Gastroesophageal sphincter (tissue), 4 donors: ENCODE data around the gene HPCA. TPM values are rescaled to one million over a fixed set of nuclear protein-coding genes. Genes with fewer than 3 reads are reported as not detected.

Experiments
- ATAC-seq: fragments of 150-250 bp; one replicate; pipeline ENCODE4 v1.9.1; 2016; ENCODE audit warnings: mild to moderate bottlenecking, moderate library complexity
- H3K27ac ChIP-seq, 4 donors: fragments of 200-600 bp; sonication (generic) in 3 of 4; 1 replicate in 3 of 4; 2 replicates in 1 of 4; pipeline ENCODE4 v1.5.1; 2016 to 2019
- H3K27me3 ChIP-seq: fragments of 200-600 bp; sonication (generic); one replicate; pipeline ENCODE4 v1.5.1; 2019
- H3K36me3 ChIP-seq, 2 donors: fragments of 200-600 bp; sonication (generic); one replicate each; pipeline ENCODE4 v1.5.1; 2019; ENCODE audit warnings: control low read depth in 1 of 2
- H3K4me1 ChIP-seq, 3 donors: fragments of 200-600 bp; sonication (generic); 1 replicate in 2 of 3; 2 replicates in 1 of 3; pipeline ENCODE4 v1.5.1; 2016 to 2019; ENCODE audit warnings: control low read depth in 2 of 3
- H3K4me3 ChIP-seq, 2 donors: fragments of 200-600 bp; sonication (generic); one replicate each; pipeline ENCODE4 v1.5.1; 2019; ENCODE audit warnings: mild to moderate bottlenecking in 1 of 2, moderate library complexity in 1 of 2
- H3K9me3 ChIP-seq, 3 donors: fragments of 200-600 bp; sonication (generic); one replicate each; pipeline ENCODE4 v1.5.1; 2017 to 2019; ENCODE audit warnings: control low read depth in 2 of 3
- EP300 ChIP-seq: sonication (generic); formaldehyde crosslinking; IDR thresholded peaks from one replicate; pipeline ENCODE4 v1.6.1; 2017; ENCODE audit warnings: antibody characterized with exemption, mild to moderate bottlenecking
- POLR2A ChIP-seq, 2 donors: fragments of 450-650 bp; IDR thresholded peaks; one replicate each; pipeline ENCODE4 v1.6.1; 2017; ENCODE audit warnings: antibody characterized with exemption in 2 of 2, mild to moderate bottlenecking in 2 of 2, moderate library complexity in 1 of 2
- POLR2AphosphoS5 ChIP-seq: sonication (generic); formaldehyde crosslinking; IDR thresholded peaks from one replicate; pipeline ENCODE4 v1.6.1; 2017; ENCODE audit warnings: antibody characterized with exemption
- WGBS, 2 donors: methylation state at CpG; one replicate each; pipeline ENCODE4 v1.1.5; 2018; ENCODE audit warnings: low coverage in 1 of 2; 5-methylcytosine and 5-hydroxymethylcytosine counted together
- total RNA-seq, 4 donors: library from RNA; depleted of rRNA; stranded (reverse); fragments of >200 nt; gene quantifications; one replicate each; pipeline ENCODE4 v1.1.0, GENCODE V29; 2016
- TF ChIP-seq, protein P1 (sequence below), 4 experiments: fragments of 200-600 bp in 2 of 4; fragments of 450-650 bp in 2 of 4; sonication (generic) in 1 of 4; IDR thresholded peaks; one replicate each; pipeline ENCODE4 v1.5.1; 2017 to 2019; ENCODE audit warnings: antibody characterized with exemption in 4 of 4, mild to moderate bottlenecking in 2 of 4, moderate library complexity in 2 of 4

HPCA gene
- total RNA-seq, 4 donors from 2014 or later = 0.58 TPM; not detected in 3

DNA sequence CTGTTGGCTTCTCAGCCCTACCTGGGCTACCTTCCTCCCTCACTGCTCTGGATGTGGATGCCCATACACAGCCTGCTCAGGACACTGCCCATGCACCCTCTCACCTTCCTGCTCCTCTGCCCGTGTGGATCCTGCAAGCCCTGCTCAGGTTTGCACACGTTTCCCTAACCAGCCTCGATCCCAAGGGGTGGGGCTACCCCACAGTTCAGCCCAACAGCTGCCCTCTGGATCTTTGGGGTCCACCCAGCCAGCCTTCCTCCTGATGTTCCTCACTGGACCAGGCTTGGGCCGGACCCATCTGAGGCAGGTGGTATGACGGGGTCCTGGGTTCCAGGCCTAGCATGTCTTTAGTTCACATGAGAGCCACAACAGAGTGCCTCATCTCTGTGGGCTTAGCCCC is 10.2 kb downstream of the HPCA start:
- 50% methylated on average over 2 of the region's 5 CpGs; no CpG with 5 or more reads in 1 of the 2 donors for WGBS, 2 donors
- ATAC-seq = no peak

DNA sequence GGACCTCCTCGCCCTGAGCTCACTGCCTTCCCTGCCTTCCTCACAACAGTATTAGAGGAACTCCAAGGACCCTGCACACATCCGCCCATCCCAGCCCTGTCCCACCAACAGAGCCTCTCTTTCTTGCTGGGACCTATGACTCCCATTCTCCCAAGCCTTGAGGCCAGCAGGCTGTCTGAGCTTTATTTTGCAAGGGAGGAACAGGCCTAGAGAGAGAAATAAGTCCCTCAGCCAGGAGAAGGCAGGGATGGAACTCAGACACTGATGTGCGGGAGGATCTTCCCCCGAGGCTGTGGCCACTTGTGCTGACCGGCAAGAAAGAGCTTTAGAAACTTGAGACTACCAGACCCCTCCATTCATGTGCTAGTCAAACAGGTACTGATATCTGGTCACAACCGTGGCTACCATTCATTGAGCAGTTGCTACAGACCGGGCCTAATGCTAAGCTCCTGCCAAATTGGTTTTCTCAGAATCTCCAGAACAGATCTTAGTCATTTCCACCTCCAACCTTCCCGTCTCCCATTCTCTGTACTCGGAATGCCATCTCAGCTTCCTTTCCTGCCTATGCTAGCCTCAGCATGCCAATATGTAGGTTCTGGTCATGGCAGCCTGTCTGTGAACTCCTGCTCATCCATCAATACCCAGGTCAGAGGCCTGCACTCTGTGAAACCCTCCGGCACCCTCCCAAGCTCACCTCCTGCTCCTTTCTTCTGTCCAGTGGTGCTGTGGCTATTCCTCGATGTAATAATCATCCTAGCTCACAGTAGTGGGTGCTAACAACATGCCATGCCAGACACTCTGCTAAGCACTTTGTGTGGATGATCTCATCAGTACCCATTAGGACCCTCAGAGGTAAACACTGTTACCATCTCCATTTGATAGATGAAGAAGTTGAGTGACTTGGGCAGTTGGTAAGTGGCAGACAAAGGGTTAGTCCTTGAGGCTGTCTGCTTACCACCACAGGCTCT is 11.1 kb downstream of the HPCA start:
- TF ChIP-seq EP300 (no peak), POLR2A (IDR thresholded peaks at IDR 0.05) (no peak), POLR2AphosphoS5 (no peak)
- TF ChIP-seq, protein P1, sequence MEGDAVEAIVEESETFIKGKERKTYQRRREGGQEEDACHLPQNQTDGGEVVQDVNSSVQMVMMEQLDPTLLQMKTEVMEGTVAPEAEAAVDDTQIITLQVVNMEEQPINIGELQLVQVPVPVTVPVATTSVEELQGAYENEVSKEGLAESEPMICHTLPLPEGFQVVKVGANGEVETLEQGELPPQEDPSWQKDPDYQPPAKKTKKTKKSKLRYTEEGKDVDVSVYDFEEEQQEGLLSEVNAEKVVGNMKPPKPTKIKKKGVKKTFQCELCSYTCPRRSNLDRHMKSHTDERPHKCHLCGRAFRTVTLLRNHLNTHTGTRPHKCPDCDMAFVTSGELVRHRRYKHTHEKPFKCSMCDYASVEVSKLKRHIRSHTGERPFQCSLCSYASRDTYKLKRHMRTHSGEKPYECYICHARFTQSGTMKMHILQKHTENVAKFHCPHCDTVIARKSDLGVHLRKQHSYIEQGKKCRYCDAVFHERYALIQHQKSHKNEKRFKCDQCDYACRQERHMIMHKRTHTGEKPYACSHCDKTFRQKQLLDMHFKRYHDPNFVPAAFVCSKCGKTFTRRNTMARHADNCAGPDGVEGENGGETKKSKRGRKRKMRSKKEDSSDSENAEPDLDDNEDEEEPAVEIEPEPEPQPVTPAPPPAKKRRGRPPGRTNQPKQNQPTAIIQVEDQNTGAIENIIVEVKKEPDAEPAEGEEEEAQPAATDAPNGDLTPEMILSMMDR (IDR thresholded peaks at IDR 0.05) = no peak

More for the DNA sequence above, 10.2 kb downstream of the HPCA start:
- Histone ChIP-seq H3K27me3 (peaks cover 35% of the 10 kb centered on the region), H3K36me3 (peaks cover 0 to 7% of the 10 kb centered on the region in 2 donors), H3K9me3 (no peaks in the 10 kb centered on the region), H3K27ac (no peak overlapping the region), H3K4me1 (peaks cover 0 to 33% (median 10%) of the 10 kb centered on the region in 3 donors), H3K4me3 (no peak overlapping the region)
- TF ChIP-seq, protein P1 (IDR thresholded peaks at IDR 0.05) = no peak
- TF ChIP-seq EP300 (no peak), POLR2AphosphoS5 (no peak), POLR2A (IDR thresholded peaks at IDR 0.05) (no peak)

DNA sequence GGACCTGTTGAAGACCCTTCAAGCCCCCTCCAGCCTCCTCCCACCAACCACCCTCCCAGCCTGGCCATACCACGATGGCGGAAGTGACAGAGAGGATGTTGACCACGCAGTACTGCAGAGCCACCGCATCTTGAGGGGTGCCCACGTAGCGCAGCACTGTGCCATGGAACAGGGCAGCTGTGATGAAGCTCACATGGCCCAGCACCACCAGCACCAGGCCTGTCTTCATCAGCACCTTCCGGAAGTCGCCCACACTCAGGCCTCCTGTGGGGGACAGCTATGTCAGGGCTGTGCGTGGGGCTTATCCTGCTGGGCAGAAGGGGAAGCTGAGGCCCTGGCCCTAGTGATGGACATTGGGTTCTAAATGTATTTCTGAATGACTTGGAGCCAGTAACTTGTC is 11.8 kb downstream of the HPCA start:
- peaks cover 0 to 7% of the 10 kb centered on the region in 2 donors for H3K36me3 ChIP-seq
- ATAC-seq = no peak
- no peak overlapping the region for H3K27ac ChIP-seq
- H3K9me3 ChIP-seq = no peaks in the 10 kb centered on the region
- TF ChIP-seq EP300 = no peak
- no peak for TF ChIP-seq POLR2AphosphoS5
- no peak for TF ChIP-seq POLR2A (IDR thresholded peaks at IDR 0.05)
- TF ChIP-seq, protein P1 (IDR thresholded peaks at IDR 0.05) = no peak
- peaks cover 0 to 32% (median 8%) of the 10 kb centered on the region in 3 donors for H3K4me1 ChIP-seq
- H3K27me3 ChIP-seq = peaks cover 18% of the 10 kb centered on the region
- no peak overlapping the region for H3K4me3 ChIP-seq
- 92% methylated on average over 3 of the region's 9 CpGs; no CpG with 5 or more reads in 1 of the 2 donors for WGBS, 2 donors

More for the DNA sequence above, 11.1 kb downstream of the HPCA start:
- ATAC-seq = no peak
- no peaks in the 10 kb centered on the region for H3K9me3 ChIP-seq
- peaks cover 0 to 38% (median 10%) of the 10 kb centered on the region in 3 donors for H3K4me1 ChIP-seq
- peaks cover 0 to 7% of the 10 kb centered on the region in 2 donors for H3K36me3 ChIP-seq
- WGBS, 2 donors = 73 to 74% methylated on average over 3 to 6 of the region's 11 CpGs
- H3K4me3 ChIP-seq = no peak overlapping the region
- H3K27ac ChIP-seq = no peak overlapping the region
- peaks cover 25% of the 10 kb centered on the region for H3K27me3 ChIP-seq

DNA sequence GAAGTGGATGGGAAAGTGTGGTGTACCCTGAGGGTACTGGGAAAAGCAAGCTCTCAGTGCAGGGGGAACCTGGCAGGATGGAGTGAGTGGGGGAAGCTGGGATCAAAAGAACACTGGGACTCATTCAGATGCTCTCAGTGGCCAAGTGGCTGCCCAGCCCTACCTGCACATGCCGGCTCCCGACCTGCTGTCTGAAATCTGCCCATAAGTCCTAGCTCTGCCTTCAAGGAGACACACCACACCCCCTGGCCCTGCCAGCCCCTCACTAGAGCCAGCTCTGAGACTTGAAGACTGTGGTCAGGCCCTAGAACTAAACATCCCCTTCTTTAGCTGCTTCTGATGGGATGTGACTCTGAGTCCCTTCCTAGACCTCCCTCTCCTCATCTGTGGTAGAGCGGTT is 12.7 kb downstream of the HPCA start:
- 100% methylated on average over 2 of the region's 3 CpGs; no CpG with 5 or more reads in 1 of the 2 donors for whole genome bisulfite sequencing, 2 donors
- peaks cover 0 to 7% of the 10 kb centered on the region in 2 donors for H3K36me3 ChIP-seq
- peaks cover 9% of the 10 kb centered on the region for H3K27me3 ChIP-seq
- TF ChIP-seq EP300 (no peak), POLR2A (IDR thresholded peaks at IDR 0.05) (no peak), POLR2AphosphoS5 (no peak)
- TF ChIP-seq, protein P1 (IDR thresholded peaks at IDR 0.05) = no peak
- H3K9me3 ChIP-seq = no peaks in the 10 kb centered on the region
- no peak for ATAC-seq
- H3K4me3 ChIP-seq = no peak overlapping the region
- H3K27ac ChIP-seq = no peak overlapping the region
- H3K4me1 ChIP-seq = peaks cover 0 to 23% (median 4%) of the 10 kb centered on the region in 3 donors
